HG02943 (cell line): ENCODE measurements around the gene RETREG3.
A peak's percentile ranks its signal among the peaks of the same experiment; 100 is the strongest.
"Not testable (repeated sequence)": the region's sequence is repeated elsewhere in the genome, so short reads cannot be mapped to it uniquely, and the experiment has no call there.

Experiments
- ATAC-seq: cut with Tn5 transposase; IDR thresholded peaks from one replicate; pipeline ENCODE4 v1.9.1; 2021; ENCODE audit warnings: mild to moderate bottlenecking, low read depth, moderate library complexity; ENCODE audit not compliant: unreplicated experiment

Gene RETREG3

DNA sequence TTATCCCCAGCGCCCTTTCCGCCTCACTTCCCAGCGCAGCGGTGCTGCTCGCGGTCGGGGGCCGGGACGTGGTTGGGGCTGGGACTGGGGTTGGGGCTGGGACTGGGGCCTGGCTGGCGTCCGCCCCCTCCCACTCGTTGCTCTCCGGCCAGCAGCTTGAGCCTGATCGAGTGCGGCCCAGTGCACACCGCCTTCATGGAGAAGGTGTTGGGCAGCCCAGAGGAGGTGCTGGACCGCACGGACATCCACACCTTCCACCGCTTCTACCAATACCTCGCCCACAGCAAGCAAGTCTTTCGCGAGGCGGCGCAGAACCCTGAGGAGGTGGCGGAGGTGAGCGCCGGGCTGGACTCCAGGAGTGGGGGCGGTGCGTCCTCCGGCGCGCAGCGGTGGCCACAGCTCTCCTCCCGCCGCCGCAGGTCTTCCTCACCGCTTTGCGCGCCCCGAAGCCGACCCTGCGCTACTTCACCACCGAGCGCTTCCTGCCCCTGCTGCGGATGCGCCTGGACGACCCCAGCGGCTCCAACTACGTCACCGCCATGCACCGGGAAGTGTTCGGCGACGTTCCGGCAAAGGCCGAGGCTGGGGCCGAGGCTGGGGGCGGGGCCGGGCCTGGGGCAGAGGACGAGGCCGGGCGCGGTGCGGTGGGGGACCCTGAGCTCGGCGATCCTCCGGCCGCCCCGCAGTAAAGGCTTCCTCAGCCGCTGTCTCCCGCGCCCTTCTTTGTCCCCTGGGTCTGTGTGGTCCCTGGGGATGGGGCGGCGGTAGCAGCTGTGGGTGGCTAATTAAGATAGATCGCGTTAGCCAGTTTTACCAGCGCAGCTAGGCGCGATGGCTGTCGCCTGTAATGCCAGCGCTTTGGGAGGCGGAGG, 54.7 kb downstream of the RETREG3 start:
- peak; percentile 72 for ATAC-seq

- ATAC-seq = no peak
These were observed 55.3 kb downstream of the RETREG3 start for GRCh38 chr17:42553866-42554249.

DNA sequence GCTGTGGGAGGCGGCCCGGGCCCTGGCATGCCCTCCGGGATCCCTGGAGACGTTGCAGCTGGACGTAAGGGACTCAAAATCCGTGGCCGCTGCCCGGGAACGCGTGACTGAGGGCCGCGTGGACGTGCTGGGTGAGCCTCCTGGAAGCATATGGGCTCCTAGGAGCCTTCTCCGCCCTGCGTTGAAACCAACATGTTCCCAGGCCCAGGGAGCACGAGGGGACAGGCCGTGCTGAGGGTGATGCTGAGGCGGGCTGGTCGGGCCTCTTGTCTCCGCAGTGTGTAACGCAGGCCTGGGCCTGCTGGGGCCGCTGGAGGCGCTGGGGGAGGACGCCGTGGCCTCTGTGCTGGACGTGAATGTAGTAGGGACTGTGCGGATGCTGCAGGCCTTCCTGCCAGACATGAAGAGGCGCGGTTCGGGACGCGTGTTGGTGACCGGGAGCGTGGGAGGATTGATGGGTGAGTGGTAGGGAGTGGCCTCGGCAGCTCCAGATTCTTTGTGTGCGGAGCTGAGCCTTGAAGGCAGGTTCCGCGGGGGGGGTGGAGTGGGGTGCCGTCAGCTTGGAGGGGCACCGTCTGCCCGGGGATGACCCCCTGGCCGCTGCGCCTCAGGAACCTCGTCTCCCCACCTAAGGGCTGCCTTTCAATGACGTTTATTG, 55.9 kb downstream of the RETREG3 start:
- no peak for ATAC-seq

- ATAC-seq = not testable (repeated sequence)
These were observed 56.4 kb downstream of the RETREG3 start, which contains the start of gene HSD17B1 for GRCh38 chr17:42552736-42553135. Gene HSD17B1, plus strand, starts transcription at chr17:42552923. Its CDS starts 11 bp downstream, at chr17:42552934.

DNA sequence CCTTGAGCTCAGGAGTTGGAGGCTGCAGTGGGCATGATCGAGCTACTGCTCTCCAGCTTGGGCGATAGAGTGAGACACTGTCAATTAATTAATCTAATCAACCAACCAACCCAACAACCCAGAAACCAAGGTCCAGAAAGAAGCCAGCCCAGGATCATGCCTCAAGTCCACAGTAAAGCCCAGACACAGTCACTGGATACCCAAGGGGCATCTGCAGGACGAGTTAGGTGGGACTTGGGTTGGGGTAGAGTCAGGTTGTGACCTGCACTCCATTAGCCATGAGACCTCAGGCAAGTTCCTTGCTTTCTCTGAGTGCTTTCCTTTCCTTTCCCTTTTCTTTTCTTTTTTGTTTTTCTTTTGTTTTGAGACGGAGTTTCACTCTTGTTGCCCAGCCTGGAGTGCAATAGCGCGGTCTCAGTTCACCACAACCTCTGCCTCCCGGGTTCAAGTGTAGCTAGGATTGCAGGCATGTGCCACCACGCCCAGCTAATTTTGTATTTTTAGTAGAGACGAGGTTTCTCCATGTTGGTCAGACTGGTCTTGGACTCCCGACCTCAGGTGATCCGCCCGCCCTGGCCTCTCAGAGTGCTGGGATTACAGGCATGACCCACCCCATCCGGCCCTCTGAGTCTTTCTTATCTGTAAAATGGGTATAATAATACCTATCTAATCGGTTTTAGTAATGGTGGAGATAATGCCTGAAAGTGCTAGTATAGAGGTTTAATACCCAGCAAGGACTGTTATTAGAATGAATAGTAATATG, 60.0 kb downstream of the RETREG3 start:
- no peak for ATAC-seq

GRCh38 chr17:42548070-42548837, 60.9 kb downstream of the RETREG3 start:
- ATAC-seq = no peak

- ATAC-seq = no peak
These were observed 61.5 kb downstream of the RETREG3 start for GRCh38 chr17:42547698-42548069.

GRCh38 chr17:42547001-42547461, 62.1 kb downstream of the RETREG3 start:
- no peak for ATAC-seq

GRCh38 chr17:42545755-42546505, 63.2 kb downstream of the RETREG3 start:
- ATAC-seq = not testable (repeated sequence)

GRCh38 chr17:42544874-42545283, 64.3 kb downstream of the RETREG3 start:
- ATAC-seq = no peak

GRCh38 chr17:42543190-42544079, 65.7 kb downstream of the RETREG3 start:
- no peak for ATAC-seq

DNA sequence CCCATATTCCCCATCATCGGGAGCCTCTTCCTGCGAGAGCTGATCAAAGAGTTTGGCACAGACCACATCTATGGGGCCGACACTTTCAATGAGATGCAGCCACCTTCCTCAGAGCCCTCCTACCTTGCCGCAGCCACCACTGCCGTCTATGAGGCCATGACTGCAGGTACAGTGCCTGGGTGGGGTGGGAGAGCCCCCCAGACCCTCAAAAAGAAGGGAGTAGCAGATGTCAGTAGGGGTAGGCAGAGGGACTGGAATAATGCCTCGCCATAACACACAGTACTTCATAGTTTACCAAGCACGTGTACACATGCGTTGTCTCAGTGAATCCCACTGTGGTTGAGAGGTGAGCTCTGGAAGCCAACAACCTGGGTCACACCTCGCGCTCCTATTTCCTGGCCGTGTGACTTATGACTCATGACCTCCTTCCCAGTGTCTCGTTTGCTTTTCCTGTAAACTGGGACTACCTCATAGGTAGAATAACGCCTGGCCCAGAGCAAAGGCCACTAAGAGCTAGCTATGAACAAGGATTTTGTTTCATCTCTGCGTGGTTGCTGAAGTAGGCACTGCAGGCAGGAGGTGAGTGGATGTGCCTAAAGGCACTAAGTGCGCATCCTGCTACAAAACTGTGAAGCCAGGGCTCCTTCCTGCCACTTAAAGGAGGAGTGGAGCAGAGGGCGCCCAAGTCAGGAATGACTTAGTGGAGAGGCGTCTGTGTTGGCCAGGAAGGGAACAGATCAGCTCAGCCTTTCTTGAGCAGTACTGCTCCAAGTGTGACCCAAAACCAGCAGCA, 67.9 kb downstream of the RETREG3 start:
- ATAC-seq = no peak

DNA sequence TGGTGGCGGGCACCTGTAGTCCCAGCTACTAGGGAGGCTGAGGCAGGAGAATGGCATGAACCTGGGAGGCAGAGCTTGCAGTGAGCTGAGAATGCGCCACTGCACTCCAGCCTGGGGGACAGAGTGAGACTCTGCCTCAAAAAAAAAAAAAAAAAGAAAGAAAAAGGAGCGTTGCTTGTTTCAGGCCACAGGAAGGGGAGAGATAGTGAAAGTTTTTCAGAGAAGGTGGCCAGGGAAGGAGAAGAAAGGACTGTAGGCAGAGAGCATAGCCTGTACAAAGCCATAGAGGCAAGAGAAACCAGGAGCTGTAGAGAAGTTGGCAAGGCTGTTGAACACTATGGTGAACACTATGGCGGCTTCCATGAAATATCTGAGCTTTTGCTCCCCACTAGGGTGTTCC, 68.6 kb downstream of the RETREG3 start:
- ATAC-seq = not testable (repeated sequence)

GRCh38 chr17:42538482-42538881, 70.7 kb downstream of the RETREG3 start:
- ATAC-seq = no peak

DNA sequence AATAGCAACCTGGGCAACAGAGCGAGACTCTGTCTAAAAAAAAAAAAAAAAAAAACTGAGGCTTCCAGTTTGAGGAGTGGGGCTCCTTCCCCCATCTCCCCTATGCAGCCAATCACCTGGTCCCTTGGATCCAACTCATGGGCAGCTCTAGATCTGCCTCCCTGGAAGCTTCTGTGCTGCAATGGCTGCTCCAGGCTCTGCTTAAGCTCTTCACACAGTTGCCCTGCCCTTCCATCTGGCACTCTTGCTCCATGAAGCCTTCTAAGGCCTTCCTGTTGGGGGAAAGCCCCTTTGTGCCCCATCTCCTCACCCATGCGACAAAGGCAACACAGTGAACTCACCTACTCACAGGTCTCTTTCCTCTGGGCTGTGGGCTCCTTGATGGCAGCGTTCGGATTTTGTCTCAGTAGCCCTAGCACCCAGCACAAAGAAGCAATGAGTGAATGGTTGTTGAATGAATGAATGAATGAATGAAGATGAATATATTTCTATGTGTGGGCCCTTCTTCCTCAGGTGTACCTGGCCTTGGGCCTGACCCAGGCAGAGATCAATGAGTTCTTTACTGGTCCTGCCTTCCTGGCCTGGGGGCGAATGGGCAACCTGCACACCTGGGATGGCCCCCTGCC, 71.2 kb downstream of the RETREG3 start:
- no peak for ATAC-seq

DNA sequence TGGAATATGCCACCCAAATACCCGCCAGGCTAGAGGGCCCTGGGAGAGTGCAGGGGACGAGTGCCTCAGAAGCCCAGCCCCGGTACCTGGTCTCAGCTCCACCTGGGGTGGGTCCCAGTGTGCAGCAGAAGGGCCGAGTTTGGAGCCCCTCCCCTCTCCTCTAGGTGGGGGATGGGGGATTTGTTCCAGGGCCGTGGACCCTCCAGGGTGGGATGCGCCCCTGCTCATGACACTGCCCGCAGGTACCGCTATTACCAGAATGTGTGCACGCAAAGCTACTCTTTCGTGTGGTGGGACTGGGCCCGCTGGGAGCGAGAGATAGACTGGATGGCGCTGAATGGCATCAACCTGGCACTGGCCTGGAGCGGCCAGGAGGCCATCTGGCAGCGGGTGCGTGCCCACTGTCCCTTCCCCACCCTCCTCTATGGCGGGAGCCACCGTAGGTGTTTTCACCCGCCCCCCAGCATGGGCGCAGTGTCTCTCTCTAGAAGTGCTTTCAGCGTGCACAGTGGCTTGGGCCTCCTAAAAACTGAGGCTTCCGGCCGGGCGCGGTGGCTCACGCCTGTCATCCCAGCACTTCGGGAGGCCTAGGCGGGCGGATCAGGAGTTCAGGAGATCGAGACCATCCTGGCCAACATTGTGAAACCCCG, 71.9 kb downstream of the RETREG3 start:
- no peak for ATAC-seq
